Neutrophil (primary cell): ENCODE measurements around the gene CDKAL1.

ENCODE experiments used
- H3K27ac ChIP-seq: fragments of 200-600 bp; sonication (generic); 2 replicates; pipeline ENCODE4 v1.5.1; 2016; ENCODE audit warnings: mild to moderate bottlenecking, moderate library complexity
- H3K27me3 ChIP-seq: fragments of 200-600 bp; sonication (generic); 2 replicates; pipeline ENCODE4 v1.6.0; 2016; ENCODE audit warnings: mild to moderate bottlenecking
- H3K36me3 ChIP-seq: fragments of 200-600 bp; sonication (generic); 2 replicates; pipeline ENCODE4 v1.5.1; 2017
- H3K4me1 ChIP-seq, 2 experiments: fragments of 200-600 bp in 1 of 2; sonication (generic) in 1 of 2; 1 replicate in 1 of 2; 2 replicates in 1 of 2; pipeline versions ENCODE4 v1.5.1 to v1.6.1; 2013 to 2016; ENCODE audit warnings: low read depth in 1 of 2, low read length in 1 of 2, mild to moderate bottlenecking in 1 of 2, moderate library complexity in 1 of 2; ENCODE audit not compliant: control insufficient read depth in 1 of 2, insufficient read depth in 1 of 2
- H3K4me3 ChIP-seq, 2 experiments: fragments of 200-600 bp in 1 of 2; sonication (generic) in 1 of 2; 1 replicate in 1 of 2; 2 replicates in 1 of 2; pipeline ENCODE4 v1.5.1; 2013 to 2016; ENCODE audit warnings: low read depth in 1 of 2, low read length in 1 of 2, mild to moderate bottlenecking in 1 of 2, moderate library complexity in 1 of 2
- H3K9me3 ChIP-seq: fragments of 200-600 bp; sonication (generic); 2 replicates; pipeline ENCODE4 v1.5.1; 2016
- TF ChIP-seq, protein P1 (sequence below): fragments of 200-600 bp; sonication (generic); IDR thresholded peaks from 2 replicates; pipeline ENCODE4 v1.5.1; 2016; ENCODE audit warnings: antibody characterized with exemption

Gene CDKAL1

GRCh38 chr6:21140966-21141365 is 606.7 kb downstream of the CDKAL1 start:
- H3K27me3 ChIP-seq = no peaks in the 10 kb centered on the region
- H3K36me3 ChIP-seq = no peaks in the 10 kb centered on the region
- TF ChIP-seq, protein P1, sequence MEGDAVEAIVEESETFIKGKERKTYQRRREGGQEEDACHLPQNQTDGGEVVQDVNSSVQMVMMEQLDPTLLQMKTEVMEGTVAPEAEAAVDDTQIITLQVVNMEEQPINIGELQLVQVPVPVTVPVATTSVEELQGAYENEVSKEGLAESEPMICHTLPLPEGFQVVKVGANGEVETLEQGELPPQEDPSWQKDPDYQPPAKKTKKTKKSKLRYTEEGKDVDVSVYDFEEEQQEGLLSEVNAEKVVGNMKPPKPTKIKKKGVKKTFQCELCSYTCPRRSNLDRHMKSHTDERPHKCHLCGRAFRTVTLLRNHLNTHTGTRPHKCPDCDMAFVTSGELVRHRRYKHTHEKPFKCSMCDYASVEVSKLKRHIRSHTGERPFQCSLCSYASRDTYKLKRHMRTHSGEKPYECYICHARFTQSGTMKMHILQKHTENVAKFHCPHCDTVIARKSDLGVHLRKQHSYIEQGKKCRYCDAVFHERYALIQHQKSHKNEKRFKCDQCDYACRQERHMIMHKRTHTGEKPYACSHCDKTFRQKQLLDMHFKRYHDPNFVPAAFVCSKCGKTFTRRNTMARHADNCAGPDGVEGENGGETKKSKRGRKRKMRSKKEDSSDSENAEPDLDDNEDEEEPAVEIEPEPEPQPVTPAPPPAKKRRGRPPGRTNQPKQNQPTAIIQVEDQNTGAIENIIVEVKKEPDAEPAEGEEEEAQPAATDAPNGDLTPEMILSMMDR = no peak
- no peak overlapping the region for H3K4me3 ChIP-seq
- no peaks in the 10 kb centered on the region for H3K9me3 ChIP-seq
- H3K4me1 ChIP-seq = no peaks in the 10 kb centered on the region
- H3K27ac ChIP-seq = no peak overlapping the region

DNA sequence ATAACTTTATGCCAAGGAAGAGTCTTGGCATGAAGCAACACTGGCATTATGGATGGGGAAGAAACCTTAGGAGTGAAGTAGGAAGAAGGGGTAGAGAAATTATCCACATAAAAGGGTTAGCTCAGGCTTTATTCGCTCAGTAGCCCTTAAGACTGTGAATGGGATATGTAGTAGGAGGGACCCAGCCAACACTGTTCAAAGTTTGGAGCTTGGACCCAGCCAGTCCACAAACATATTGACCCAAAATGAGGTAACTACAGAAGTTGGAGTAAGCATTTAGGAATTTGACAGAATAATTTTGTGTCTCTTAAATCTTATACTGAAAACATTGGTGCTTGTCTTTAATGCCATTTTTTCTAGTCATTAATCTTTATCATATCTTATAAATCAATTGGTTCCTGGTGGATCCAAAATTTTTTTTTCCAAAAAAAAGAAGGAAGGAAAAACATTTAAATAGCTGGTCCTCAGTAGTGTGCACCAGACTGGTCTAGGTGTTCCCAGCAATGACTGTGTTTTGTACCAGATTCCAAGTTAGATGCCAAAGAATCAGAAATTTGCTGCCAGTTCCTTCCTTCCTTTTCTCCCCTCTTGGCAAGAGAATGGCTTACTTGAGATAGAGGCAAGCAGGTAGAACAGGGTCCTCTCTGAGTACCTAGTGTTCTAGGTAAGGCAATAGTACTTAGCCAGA is 607.5 kb downstream of the CDKAL1 start:
- Histone ChIP-seq H3K27me3 (no peaks in the 10 kb centered on the region), H3K4me3 (no peak overlapping the region), H3K4me1 (no peaks in the 10 kb centered on the region), H3K36me3 (no peaks in the 10 kb centered on the region), H3K27ac (no peak overlapping the region), H3K9me3 (no peaks in the 10 kb centered on the region)
- TF ChIP-seq, protein P1 = no peak

GRCh38 chr6:21142741-21143140 is 608.5 kb downstream of the CDKAL1 start:
- no peaks in the 10 kb centered on the region for H3K4me1 ChIP-seq
- no peaks in the 10 kb centered on the region for H3K27me3 ChIP-seq
- H3K9me3 ChIP-seq = no peaks in the 10 kb centered on the region
- no peak overlapping the region for H3K4me3 ChIP-seq
- H3K27ac ChIP-seq = no peak overlapping the region
- H3K36me3 ChIP-seq = no peaks in the 10 kb centered on the region
- TF ChIP-seq, protein P1 = no peak

GRCh38 chr6:21143645-21144044 is 609.4 kb downstream of the CDKAL1 start:
- H3K4me3 ChIP-seq = no peak overlapping the region
- no peaks in the 10 kb centered on the region for H3K4me1 ChIP-seq
- no peak overlapping the region for H3K27ac ChIP-seq
- H3K27me3 ChIP-seq = no peaks in the 10 kb centered on the region
- H3K9me3 ChIP-seq = no peaks in the 10 kb centered on the region
- H3K36me3 ChIP-seq = no peaks in the 10 kb centered on the region
- TF ChIP-seq, protein P1 = no peak

GRCh38 chr6:21144928-21145327 is 610.7 kb downstream of the CDKAL1 start:
- Histone ChIP-seq H3K4me1 (no peaks in the 10 kb centered on the region), H3K9me3 (no peaks in the 10 kb centered on the region), H3K27me3 (no peaks in the 10 kb centered on the region), H3K4me3 (no peak overlapping the region), H3K36me3 (no peaks in the 10 kb centered on the region), H3K27ac (no peak overlapping the region)
- TF ChIP-seq, protein P1 = no peak
